HG03175 (cell line): Measurements from ENCODE around the gene RPS23.
"Not testable (repeated sequence)": the region's sequence is repeated elsewhere in the genome, so short reads cannot be mapped to it uniquely, and the experiment has no call there.

Experiments
- ATAC-seq: cut with Tn5 transposase; IDR thresholded peaks from one replicate; pipeline ENCODE4 v1.9.1; 2021; ENCODE audit warnings: mild to moderate bottlenecking, moderate library complexity; ENCODE audit not compliant: unreplicated experiment

RPS23 gene

DNA sequence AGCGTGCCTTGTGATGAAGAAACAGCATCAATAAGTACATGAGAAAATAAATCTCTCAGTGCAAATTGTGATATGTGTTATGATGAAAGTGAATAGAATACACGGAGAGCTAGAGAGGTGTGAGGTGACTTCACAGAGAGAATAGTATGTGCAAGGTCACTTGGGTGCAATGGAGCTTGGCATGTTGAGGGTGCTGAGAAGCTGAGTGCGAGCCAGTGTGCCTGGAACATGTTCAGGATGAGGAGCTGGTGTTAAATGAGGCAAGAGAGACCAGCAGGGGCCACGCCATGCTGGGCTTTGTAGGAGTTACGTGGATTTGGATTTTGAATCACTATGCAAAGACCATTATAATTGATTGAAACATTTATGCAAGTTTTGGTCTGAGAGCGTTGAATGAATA, 12.8 kb upstream of the RPS23 start:
- ATAC-seq: no peak

DNA sequence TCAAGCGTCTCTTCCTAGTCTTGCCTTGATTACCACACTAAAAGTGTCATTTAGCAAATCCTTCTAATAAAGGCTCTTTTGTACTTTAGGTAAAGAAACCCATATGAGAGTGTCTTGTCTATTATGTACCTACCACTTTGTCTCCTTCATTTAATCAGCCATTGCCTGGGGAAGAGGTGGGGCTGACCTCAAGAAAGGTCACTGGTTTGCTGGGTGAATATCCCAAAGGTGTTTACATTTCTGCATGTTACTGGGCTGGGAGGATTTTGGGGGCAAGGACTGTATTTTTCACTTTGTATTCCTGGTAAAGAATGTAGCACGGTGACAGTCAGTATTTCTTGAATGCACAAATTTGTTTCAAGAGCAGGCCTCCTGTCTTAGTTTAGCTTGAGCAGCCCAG, 11.9 kb upstream of the RPS23 start:
- no peak for ATAC-seq

DNA sequence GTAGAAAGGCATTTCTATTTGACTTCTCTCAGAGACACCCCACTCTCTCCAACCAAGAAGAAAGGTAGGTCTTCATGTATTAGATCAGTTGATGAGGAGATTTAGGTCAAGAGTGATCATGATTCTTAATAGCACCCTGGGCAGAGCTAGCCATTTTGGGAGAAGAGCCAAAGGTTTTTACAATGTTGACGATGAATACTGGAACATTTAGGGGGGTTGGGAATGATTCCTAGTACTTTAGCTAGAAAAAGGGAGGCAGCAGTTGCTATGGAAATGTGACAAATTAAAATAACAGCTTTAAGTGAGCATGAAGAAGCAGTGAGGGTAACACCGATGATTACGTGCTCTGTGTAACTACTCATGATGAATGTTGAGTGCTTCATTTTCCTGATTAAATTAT, 9.5 kb upstream of the RPS23 start:
- no peak for ATAC-seq

DNA sequence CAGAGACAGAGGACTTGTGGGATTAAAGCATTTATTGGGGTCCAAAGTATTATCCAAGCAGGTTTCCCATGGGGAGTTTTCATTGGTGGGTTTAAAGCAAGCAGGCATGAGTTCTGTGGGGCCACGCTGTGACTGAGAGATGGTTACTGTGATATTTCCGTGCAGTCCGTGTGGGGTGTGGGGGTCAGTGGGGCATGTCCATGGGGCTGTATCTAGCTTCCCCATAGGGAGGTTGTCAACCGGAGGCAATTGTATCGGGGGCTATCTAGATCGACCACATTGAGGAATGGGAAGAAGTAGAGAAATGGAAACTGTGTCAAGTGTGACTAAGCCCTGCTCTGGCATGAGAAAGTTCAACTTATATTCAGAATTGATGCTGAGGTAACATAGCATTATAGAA, 7.1 kb upstream of the RPS23 start:
- no peak for ATAC-seq

DNA sequence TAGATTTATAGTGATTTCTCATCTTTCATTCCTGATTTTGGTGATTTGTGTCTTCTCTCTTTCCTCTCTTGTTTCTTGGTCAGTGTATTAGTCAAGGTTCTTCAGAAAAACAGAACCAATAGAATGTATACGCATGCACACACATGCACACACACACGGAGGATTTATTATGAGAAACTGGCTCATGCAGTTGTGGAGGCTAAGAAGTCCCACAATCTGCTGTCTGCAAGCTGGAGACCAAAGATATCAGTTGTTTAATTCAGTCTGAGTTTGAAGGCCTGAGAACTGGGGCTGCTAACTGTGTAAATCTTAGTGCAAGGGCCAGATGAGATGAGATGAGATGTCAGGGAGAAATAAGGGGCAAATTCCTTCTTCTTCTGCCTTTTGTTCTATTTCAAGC, 5.7 kb upstream of the RPS23 start:
- no peak for ATAC-seq

DNA sequence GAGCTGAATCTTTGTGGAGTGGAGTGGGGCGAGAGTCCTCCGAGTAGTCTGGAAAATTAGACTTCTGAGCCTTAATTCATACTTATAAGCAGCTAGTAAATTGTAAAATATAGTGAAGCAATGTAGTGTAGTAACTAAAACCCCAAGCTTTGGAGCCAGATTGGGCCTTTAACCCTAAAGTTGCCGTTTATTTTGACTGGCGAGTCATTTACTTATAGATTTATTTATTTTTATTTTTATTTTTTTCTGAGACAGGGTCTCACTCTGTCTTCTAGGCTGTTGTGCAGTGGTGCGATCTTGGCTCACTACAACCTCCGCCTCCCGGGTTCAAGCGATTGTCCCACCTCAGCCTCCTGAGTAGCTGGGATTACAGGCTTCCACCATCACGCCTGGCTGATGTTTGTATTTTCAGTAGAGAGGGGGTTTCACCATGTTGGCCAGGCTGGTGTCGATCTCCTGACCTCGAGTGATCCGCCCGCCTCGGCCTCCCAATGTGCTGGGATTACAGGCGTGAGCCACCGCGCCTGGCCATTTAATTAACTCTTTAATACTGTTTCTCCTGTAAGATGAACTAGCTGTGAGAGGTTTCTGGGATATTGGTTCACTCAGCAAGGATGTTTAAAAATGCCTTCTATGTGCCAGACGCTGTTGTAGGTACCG, 687 bp upstream of the RPS23 start:
- ATAC-seq: no peak

DNA sequence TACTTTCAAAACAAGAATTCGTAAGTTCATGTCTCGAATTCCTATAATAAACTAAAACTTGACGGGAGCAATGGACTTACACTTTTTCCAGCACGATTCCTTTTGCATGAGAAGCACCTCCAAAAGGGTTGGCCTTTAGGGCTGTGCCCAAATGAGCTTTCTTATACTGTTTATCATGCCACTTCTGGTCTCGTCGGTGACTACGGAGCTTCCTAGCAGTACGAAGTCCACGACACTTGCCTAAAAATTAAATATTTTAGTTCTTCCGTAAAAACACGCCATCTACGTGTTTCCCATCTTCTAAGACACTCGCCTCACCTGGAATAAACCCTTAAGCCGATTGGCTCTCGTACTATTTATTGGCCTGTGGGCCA, 554 bp downstream of the RPS23 start:
- no peak for ATAC-seq

DNA sequence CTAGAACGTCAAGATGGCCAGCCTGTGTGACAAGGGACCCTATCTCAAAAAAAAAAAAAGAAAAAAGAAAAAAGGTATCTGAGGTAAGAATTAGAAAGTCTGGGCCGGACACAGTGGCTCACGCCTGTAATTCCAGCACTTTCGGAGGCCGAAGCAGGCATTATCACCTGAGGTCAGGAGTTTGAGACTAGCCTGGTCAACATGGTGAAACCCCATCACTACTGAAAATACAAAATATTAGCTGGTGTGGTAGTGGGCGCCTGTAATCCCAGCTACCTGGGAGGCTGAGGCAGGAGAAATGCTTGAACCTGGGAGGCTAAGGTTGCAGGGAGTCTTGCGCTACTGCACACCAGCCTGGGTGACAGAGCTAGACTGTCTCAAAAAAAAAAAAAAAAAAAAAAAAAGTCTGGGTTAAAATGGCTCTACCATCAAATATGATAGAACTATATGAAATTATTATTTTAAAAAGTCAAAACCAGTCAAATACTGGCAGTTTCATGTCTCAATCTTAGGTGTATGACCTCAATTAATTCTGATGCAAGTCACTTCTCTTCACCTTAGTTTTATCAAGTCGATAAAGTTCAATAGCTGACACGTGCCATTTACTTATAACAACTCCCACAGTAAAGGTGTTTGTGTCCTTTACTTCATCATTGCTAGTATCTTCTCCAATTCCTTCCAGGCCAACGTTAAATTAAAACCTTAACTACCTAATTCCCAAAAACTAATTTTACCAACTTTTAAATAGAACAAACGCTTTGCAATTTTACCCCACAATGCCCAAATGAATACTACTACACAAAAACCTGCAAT, 1.1 kb downstream of the RPS23 start:
- no peak for ATAC-seq

DNA sequence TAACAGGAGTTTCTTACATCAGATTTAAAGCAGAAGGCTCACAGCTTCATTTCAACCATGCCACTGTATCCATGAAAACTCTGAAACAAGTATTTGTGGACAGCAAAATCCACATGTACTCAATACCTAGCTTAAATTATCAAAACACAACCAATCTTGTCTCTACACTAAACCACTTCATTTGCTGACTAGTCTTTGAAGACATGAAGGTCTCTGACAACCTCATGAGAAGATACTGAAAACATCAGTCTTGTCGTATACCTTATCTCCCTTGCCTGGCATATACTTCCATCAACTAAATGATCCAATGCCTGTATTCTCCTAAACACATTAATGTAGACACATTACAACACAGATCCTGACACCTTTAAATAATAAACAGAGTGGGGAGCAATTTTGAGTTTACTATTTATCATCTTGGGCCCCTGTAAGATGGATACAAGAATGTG, 2.9 kb downstream of the RPS23 start:
- ATAC-seq: no peak

DNA sequence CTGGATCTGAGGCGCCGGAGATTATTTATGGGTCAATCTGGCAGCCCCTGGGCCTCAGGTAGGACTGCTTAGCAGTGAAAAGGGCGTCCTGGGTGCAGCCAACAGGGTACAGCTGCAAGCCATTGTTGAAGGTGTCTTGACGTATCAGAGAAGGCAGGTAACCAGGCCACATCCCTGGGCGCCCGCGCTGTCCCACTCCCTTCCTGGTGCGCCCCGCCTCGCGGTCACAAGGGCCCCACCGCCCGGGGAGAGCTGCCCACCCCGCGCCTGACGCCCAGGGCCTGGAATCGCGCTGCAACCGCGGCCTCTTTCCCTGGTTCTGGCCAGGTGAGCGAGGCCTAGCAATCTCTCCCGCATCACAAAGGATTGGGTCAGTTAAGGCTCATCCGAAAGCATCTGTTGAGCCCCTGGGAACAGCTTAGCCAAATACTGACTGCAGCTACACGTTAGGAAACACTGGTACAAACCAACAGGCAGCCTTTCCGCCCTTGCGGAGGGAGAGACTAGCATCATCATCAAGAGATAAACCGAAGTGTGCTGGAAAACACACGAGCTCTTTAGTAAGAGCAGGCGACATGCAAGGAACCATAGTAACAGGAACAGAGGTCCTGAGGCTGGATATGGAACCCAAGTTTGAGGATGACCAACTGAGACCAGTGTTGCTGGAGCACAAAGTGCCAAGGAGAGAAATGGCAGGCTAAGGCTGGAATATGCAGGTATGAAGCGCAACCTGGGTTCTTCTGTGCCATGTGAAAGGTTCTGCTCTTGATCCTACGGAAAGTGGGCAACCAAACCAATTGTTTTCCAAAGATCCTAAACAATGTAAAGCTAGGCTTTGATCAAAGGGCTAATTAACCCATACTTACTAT, 3.6 kb downstream of the RPS23 start:
- ATAC-seq: no peak

DNA sequence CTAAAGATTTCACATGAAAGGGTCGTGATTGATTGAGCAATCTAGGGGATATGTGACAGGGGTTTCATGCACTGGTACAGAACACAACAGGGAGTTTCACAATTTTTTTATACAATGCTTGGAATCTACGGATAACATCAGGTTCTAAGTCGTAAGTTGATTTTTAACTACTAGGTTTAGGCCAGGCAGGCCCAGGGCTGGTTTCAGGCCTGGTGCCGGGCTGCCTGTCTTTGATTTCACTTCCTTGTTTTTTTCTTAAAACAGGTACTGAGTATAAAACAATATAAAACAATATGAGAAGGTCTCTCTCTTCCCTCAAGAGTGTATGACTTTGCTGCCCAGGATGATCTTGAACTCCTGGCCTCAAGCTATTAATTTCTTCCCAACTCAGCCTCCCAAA, 4.7 kb downstream of the RPS23 start:
- not testable (repeated sequence) for ATAC-seq

DNA sequence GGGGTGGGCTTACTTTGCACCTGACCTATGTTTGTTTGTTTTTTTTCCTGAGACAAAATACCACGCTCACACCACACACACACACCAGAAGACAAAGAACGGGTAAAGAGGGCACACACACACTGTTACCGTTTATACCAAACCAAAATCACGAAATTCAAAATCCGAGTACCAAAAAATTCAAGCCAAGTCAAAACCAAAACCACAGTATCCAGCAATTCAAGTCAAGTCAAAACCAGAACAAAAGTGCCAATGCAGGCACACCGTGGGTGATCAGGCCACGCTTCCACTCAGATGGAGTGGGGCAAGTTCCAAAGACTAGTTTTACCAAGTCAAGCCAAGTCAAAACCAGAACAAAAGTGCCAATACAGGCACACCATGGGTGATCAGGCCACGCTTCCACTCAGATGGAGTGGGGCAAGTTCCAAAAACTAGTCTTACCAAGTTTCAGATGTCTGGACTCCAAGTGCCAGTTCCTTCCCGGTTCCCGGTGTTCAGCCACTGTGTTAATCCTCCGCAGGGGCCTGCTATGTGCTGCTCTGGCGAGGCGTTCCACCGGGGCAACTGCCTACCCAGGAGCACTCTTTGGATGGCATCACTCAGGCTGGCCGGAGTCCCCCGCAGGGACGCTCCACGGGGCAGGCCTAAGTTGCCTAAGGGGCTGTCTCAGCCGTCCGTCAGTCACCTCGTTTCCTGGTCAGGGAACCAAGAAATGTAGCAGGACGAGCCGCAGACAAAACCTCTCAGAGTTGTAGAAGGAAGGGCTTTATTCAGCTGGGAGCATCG, 5.4 kb downstream of the RPS23 start:
- ATAC-seq: not testable (repeated sequence)

DNA sequence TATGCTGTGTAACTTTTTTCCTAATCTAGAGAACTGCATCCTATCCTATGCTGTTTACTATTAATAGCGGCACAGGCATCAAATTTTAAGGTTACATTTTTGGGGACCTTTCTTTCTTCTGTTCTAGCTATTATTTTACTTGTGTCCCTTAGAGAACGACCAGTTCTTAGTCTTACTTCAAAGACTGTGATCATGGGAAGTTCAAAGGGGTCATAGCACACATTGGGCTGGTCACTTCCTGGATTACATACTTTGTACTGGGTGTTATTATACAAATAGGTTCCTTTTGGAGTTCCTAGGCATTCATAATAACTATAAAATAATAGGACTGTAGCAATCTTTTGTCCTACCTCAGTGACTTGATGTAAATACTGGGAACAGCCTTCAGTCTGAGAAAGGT, 8.8 kb downstream of the RPS23 start:
- not testable (repeated sequence) for ATAC-seq

DNA sequence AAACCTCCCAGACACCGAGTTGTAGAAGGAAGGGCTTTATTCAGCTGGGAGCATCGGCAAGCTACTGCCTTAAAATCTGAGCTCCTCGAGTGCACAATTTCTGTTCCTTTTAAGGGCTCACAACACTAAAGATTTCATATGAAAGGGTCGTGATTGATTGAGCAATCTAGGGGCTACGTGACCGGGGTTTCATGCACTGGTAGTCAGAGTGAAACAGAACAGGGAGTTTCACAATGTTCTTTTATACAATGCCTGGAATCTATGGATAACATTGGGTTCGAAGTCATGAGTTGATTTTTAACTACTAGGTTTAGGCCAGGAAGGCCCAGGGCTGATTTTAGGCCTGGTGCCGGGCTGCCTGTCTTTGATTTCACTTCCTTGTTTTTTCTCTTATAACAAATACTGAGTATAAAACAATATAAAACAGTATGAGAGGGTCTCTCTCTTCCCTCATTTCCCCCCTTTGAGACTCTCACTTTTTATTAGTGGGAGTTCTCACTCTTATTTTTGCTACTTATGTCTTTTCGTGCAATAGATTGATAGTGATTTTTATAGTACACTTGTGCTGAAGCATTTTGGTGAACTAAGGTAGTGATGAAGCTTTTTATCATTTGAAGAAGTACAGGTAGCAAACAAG, 10.7 kb downstream of the RPS23 start:
- ATAC-seq: not testable (repeated sequence)

DNA sequence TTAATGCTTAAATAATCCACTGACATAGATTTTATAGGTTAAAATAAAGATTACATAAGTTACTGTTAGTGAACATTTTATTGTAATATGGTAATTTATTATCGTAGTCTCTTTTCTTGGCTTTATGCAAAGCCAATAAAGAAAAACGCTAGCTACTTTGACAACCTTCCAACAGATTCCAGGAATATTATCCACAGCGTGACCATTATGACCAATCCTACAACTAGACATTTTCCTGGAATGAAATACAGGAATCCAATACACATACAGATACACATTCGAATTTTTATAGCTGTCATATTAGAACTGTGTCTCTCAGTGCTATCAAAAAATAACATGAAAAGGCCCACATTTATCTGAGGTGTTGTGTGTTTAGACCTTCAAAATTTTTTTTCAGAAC, 13.1 kb downstream of the RPS23 start:
- ATAC-seq: no peak

DNA sequence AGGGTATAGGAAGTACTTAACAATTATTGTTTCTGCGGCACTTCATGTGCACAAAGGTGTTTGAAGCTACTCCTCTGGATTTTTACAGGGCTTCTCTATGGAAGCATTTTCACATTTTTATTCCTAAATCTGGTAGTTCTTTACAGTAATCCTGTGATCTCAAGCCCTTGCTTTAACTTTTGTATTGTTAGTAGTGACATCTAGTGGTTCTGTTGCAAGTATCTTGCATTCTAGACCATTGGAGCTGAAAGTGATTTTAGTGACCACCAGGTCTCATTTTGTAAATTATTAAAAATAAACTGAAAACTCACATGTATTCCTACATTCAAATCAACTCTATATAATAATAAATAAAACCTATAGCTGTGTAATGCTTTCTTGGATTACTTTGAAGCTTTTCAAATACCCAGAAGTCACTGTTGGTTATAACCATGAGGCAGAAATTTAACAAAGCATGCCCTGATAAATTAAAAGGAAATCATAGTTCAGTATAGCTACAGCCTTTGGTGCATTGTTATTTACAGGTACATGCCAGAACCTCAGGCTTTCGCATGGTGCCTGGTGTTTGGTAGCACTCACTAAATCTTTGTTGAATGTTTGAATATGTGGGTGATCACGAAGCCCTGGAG, 18.9 kb downstream of the RPS23 start:
- ATAC-seq: no peak

DNA sequence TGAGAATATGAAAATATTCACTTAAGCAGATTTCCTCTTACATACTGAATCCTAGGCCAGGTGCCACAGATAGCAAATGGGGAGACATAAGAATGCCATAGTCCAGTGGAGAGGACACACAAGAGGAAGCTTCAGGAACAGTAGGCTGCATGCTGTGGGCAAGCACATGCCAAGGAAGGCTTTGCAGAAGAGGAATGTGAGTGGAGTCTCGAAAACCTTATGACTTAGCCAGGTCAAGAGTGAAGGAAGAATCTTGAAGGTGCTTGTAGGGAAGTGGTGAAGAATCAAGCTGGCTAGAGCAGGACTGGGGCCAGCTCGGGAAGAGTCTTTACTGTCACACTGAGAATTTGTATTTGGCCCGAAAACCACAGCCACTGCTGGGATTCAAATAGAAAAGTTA, 20.4 kb downstream of the RPS23 start:
- no peak for ATAC-seq

DNA sequence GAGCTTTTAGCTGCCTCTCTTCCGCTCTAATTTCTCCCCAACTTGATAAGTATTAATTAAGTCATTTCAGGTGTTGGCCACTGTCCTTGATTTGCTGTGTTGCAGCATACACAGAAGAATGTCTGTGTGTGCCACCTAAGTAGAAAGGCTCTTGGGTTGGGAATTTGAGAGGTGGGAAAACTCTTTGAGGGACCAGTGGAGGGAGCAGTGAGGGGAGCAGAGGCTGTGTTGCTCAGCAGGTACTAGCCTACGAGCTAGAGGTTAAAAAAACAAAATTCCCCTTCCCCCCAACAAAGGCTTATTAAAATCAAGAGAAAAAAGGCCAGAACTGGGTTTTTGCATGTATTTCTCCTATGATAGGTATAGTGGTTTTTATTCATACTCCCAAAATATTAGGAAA, 20.9 kb downstream of the RPS23 start:
- ATAC-seq: no peak

DNA sequence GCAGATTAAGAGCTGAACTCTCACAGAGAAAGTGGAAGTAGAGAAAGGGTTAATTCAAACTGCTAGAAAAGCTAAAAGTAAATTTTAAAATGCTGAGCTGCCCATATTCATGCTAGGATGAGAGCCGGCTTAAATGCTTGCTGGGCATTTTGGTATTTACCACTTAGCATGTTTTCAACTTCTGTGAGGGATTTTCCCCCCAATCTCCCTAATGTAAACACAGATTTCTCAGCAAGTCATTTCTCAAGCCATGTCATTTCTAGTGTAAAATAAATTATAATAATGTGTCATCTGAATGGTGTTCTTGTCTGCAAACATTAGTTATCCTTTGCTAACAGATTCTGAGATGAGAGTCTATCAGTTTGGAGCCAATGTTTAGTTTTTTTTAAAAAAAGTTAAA, 22.3 kb downstream of the RPS23 start:
- ATAC-seq: no peak

DNA sequence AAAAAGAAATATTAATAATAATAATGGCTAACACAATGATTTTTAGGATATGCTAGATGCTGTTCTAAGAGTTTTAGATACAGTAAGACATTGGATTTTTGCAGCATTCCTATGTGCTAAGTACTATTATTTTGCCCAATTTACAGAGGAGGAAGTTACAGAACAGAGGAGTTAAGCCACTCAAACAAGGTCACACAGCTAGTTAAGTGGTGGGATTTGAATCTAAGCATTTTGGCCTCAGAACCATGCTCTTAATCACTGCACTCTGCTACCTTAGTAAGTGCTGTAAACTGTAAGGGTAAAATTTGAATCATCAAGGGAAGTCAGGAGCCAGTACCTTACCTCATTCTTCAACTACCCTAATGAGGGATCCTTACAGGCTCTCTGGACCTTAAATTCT, 25.4 kb downstream of the RPS23 start:
- ATAC-seq: no peak
